KBM-7 (cell line): Measurements from ENCODE around the gene CYP4V2.
"Not testable (repeated sequence)": the region's sequence is repeated elsewhere in the genome, so short reads cannot be mapped to it uniquely, and the experiment has no call there.

Experiments
- DNase-seq: peaks from one replicate; pipeline ENCODE4 v3.0.0-alpha.2; 2015
- in situ Hi-C: fragments of 300-500 bp; cut with MboI; formaldehyde crosslinking; loops from 2 replicates; pipeline ENCODE4 v1.14.3; 2020; ENCODE audit warnings: low sequenced_read_pairs, low pct_unique_long_range_greater_than_20kb, mixed read lengths

CYP4V2 gene

DNA sequence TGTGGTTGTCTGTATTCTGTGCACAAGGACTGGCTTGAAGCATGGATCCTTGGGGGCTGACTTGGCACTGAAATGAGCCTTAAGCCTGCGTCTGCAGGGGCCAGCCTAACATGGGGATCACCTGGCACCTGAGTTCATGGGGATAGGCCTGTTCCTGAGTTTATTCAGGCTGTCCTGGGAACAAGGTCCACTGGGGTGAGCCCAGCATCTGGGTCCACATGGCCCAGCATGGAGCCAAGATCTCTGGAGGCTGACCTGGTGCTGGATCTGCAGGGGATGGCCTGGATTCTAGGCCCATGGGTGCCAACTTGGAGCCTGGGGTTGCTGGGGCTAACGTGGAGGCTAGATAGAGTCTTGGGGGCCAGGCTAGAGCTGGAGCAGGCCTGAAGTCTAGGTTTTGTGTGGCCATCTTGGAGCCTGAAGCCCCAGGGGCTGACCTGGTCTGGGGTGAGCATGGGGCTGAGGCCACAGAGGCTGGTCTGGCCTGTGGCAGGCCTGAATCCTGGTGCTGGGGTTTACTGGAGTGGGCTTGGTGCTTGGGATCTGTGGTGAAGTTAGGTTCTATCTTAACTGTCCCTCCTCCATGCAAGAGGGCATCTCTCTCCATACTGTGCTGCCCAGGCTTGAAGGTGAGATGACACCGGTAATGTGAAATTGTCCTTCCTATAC is 35.3 kb downstream of the CYP4V2 start:
- DNase-seq: no peak
- in situ Hi-C loops: no loop called here

GRCh38 chr4:186227221-186227620 is 35.9 kb downstream of the CYP4V2 start, which contains the start of gene KLKB1:
Gene KLKB1 (plus strand): TSS chr4:186227507. CDS start chr4:186228196, 689 bp downstream.
- in situ Hi-C loops: no loop called here
- no peak for DNase-seq

- in situ Hi-C loops: no loop called here
- DNase-seq: no peak
Observed at GRCh38 chr4:186227744-186228513, 36.6 kb downstream of the CYP4V2 start.

- in situ Hi-C loops: no loop called here
Observed at GRCh38 chr4:186228514-186228894, 37.1 kb downstream of the CYP4V2 start.

DNA sequence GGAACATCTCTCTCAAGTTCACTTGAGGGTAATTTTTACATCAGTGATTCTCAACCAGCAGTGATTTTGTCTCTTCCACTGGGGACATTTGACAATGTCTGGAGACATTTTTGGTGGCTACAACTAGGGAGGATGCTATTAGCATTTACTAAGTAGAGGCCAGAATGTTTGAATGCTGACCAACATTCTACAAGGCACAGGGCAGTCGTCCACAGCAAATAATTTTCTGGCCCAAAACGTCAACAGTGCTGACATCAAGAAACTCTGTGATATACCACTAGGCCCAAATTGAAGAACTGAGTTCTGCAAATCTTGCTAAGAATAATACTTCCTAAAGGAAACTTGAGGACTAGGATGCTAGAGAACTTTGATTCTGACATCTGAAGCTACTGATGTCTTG is 43.0 kb downstream of the CYP4V2 start:
- DNase-seq: no peak
- in situ Hi-C loops: no loop called here

More at GRCh38 chr4:186228514-186228894, 37.1 kb downstream of the CYP4V2 start:
- DNase-seq: no peak

- DNase-seq: no peak
- in situ Hi-C loops: no loop called here
Observed at GRCh38 chr4:186236126-186236525, 44.8 kb downstream of the CYP4V2 start.

DNA sequence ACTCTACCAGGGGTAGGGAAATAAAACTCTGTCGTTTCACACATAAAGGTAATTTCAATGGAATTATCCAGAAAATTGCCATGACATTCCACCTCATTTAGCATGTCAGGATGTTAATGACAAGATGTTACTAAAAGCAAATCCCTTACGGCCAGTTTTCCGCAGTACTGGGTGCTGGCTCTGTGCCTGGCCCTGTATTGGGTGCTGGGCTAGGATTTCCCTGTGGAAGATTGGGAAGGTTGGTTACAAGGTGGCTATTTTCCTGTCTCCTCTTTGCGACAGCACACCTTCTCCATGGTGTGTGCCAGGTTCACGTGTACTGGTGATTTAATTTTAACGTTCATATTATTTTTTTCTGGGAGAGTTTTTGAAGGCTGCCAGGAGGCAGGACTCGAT is 49.1 kb downstream of the CYP4V2 start:
- no peak for DNase-seq

DNA sequence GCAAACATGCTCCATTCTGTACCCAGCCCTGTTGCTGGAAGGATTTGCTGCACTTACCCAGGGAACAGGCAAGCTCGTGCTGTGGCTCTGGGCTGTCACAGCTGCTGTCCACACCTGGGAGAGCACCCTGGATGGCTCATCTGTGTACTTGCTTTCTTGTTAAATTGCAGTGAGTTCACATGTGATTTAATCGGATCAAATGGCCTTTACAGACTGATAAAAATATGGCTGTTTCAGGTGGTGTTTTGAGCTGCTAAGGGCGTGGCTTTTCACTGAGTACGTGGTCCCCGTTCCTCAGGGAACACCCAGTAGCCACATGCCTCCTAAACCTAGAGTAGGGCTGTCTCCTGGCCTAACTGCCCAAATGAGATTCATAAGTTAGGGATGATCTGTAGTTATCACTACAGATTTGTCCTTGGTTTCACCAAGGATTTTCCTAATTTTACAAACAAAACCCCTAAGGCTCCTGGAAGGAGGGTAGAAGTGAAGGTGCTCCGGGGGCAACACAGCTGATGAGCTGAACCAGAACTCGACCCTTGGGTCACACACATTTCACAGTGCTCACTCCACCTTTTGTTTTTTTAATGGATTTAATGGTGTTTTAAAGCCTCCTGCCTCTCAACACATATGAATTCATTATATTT is 49.6 kb downstream of the CYP4V2 start:
- no peak for DNase-seq
- in situ Hi-C loops: no loop called here

More for the DNA sequence above, 49.1 kb downstream of the CYP4V2 start:
- in situ Hi-C loops: no loop called here

- in situ Hi-C loops: no loop called here
- DNase-seq: no peak
Observed at GRCh38 chr4:186241616-186242015, 50.2 kb downstream of the CYP4V2 start.

- DNase-seq, in situ Hi-C loops: not testable (repeated sequence)
Observed at GRCh38 chr4:186242031-186242430, 50.7 kb downstream of the CYP4V2 start.

- no peak for DNase-seq
- in situ Hi-C loops: no loop called here
Observed at GRCh38 chr4:186243331-186243730, 52.0 kb downstream of the CYP4V2 start.

DNA sequence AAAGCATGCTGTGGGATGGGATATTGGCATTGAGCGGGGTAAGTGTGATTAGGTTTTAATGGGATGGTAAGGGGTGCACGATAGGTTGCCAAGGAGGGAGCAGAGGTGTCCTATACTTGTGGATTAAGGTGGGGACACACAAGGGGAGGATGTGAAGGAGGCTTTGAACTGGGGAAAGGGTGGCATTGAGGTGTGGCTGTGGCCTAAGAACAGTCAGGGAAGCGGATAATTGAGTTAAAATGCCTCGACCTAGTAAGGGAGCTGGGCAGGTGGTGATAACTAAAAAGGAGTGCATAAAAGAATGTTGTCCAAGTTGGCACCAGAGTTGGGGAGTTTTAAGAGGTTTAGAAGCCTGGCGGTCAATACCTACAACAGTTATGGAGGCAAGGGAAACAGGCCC is 53.5 kb downstream of the CYP4V2 start:
- DNase-seq: no peak
- in situ Hi-C loops: no loop called here

DNA sequence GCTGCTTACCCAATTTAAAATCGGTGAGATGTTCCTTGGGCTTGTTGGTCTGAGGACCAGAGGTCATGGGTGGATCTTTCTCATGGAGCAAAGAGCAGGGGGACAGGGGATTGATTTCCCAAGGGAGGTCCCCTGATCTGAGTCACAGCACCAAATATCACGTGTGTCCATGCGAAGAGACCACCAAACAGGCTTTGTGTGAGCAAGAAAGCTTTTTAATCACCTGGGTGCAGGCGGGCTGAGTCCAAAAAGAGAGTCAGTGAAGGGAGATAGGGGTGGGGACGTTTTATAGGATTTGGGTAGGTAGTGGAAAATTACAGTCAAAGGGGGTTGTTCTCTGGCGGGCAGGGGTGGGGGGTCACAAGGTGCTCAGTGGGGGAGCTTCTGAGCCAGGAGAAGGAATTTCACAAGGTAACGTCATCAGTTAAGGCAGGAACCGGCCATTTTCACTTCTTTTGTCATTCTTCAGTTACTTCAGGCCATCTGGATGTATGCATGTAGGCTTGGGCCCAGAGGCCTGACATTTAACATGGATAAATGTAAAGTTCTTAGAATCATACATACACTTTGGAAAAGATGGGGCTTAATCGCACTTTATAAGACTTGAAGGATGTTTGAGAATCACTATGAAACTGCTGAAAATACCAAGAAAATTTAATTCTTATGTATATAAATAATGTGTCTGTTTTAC is 55.8 kb downstream of the CYP4V2 start:
- in situ Hi-C loops, DNase-seq: not testable (repeated sequence)

- DNase-seq: no peak
- in situ Hi-C loops: no loop called here
Observed at GRCh38 chr4:186248643-186249042, 57.3 kb downstream of the CYP4V2 start.

GRCh38 chr4:186249785-186250754 is 58.7 kb downstream of the CYP4V2 start:
- in situ Hi-C loops: no loop called here
- no peak for DNase-seq

- in situ Hi-C loops: no loop called here
- DNase-seq: no peak
Observed at GRCh38 chr4:186250760-186251159, 59.4 kb downstream of the CYP4V2 start.

GRCh38 chr4:186255122-186255521 is 63.8 kb downstream of the CYP4V2 start:
- in situ Hi-C loops: no loop called here
- DNase-seq: no peak

DNA sequence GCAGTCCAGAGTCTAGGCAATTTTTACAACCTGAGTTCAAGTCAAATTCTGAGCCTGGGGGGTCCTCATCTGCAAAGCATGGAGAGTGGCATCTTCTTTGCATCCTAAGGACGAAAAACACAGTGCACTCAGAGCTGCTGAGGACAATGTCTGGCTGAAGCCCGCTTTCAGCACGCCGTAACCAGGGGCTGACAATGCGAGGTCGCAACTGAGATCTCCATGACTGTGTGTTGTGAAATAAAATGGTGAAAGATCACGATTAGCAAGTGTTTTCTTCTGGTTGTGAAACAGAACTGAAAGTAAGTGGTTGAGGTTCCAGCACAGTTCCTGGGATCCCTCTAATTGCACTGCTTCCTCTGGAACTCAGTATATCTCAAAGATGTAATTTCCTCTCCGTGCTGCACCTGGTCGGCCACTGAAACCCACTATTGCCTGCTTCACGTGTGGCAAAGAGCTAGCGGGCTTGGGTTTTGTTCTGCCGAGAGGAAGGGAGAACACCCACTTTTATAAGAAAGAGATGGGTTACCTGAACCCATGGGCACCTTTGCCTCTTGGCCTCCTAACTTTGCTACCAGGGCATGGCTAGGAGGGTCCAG is 66.9 kb downstream of the CYP4V2 start:
- DNase-seq: no peak
- in situ Hi-C loops: no loop called here
